ENCODE data around the gene ZDHHC5. TPM values are rescaled to one million over a fixed set of nuclear protein-coding genes. Genes with fewer than 3 reads are reported as not detected.

Gene ZDHHC5
- total RNA-seq, 1 donor from 2014 or later: 30.3 TPM

DNA sequence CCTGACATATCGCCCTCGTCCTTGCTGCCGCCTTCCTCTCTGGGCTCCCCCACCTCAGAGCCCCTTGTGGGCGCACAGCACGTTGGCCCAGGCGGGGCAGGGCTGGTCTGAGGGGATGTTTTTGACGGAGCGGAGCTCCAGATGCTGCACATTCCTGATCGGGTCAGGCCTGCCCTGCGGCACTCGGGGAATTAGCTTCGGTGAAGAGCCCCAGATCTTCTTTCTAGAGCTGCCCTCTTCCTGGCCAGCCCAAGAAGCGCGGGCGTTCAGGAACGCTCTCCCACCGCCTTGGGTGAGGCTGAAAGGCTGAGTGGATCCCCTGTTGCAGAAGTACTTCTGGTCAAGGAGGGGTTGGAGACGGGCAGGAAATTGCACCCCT is 30.3 kb upstream of the ZDHHC5 start:
- H3K36me3 ChIP-seq (ENCODE audit: control insufficient read depth, insufficient read depth, low read length): no peaks in the 10 kb centered on the region
- peak overlapping the region; percentile 77 for H3K4me3 ChIP-seq (ENCODE audit: low read depth, low read length)
- FAIRE-seq (no peak), DNase-seq (ENCODE audit: low read depth) (no peak)
- TF ChIP-seq, protein P1, sequence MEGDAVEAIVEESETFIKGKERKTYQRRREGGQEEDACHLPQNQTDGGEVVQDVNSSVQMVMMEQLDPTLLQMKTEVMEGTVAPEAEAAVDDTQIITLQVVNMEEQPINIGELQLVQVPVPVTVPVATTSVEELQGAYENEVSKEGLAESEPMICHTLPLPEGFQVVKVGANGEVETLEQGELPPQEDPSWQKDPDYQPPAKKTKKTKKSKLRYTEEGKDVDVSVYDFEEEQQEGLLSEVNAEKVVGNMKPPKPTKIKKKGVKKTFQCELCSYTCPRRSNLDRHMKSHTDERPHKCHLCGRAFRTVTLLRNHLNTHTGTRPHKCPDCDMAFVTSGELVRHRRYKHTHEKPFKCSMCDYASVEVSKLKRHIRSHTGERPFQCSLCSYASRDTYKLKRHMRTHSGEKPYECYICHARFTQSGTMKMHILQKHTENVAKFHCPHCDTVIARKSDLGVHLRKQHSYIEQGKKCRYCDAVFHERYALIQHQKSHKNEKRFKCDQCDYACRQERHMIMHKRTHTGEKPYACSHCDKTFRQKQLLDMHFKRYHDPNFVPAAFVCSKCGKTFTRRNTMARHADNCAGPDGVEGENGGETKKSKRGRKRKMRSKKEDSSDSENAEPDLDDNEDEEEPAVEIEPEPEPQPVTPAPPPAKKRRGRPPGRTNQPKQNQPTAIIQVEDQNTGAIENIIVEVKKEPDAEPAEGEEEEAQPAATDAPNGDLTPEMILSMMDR (IDR thresholded peaks at IDR 0.05; ENCODE audit: insufficient read depth, low read length, severe bottlenecking): no peak
- H3K27me3 ChIP-seq (ENCODE audit: control insufficient read depth, insufficient read depth, low read length): no peaks in the 10 kb centered on the region

DNA sequence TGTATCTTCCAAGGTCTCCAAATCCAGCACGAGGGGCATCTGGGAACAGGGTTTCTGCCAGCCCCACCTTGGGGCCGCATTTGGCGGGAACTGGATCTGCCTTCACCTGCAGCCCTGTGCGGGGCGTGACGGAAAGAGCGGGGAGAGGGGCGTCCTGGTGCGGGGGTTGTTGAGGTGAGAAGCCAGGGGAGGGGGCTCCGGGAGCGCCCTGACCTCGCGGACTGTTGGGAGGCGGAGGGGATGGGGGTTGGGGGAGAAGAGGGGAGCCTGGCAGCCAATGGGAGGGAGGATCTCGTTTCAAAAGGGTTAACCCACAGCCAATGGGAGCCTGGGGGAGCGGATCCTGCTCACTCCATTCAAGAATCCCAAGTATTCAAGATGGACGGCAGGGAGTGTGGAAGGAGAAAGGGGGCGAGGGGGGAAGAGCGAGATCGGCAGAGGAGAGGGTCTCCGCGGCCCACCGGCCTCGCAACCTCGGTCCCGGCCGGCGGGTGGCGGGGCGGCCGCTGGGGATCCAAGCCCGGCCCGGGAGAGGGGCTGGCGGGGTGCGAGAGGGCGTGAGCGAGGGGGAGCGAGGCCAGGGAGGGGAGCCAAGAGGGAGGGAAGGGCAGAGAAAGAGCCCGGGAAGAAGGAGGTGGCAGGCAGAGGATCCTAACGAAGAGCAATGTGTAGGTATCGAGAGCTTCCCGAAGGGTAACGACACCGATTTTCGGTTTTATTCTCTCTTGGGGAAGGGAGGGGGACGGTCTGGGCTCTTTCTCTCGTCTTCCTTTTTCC is 29.7 kb upstream of the ZDHHC5 start:
- DNase-seq (ENCODE audit: low read depth): peak; percentile 77
- Histone ChIP-seq H3K36me3 (ENCODE audit: control insufficient read depth, insufficient read depth, low read length) (no peaks in the 10 kb centered on the region), H3K27me3 (ENCODE audit: control insufficient read depth, insufficient read depth, low read length) (no peaks in the 10 kb centered on the region), H3K4me3 (ENCODE audit: low read depth, low read length) (peak overlapping the region; percentile 77)
- no peak for FAIRE-seq
- TF ChIP-seq, protein P1 (IDR thresholded peaks at IDR 0.05; ENCODE audit: insufficient read depth, low read length, severe bottlenecking): no peak

DNA sequence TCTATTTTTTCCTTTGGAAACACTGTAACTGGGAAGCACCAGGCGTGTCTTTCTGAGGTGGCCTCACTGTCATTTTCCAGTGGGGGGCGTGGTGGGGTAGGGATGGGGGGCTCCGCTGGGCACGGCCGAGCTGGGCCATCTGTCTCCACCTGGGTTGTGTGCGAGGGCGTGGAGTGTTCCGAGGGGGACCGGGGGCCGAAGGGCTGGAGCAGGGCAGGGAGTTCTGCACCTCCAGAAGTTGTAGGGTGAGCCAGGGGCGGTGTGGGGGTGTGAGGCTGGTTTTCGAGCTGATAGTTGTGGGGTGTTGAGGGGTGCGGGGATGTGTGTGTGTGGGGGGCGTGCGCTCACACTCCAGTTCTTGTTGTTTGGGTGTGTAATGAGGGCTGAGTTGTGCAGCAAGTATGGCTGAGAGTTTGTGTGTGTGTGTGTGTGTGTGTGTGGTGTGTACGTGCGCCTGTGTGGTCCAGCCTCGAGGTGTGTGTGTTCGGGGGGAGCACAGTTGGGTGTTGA is 29.0 kb upstream of the ZDHHC5 start:
- FAIRE-seq: no peak
- no peak for DNase-seq (ENCODE audit: low read depth)
- no peaks in the 10 kb centered on the region for H3K27me3 ChIP-seq (ENCODE audit: control insufficient read depth, insufficient read depth, low read length)
- TF ChIP-seq, protein P1 (IDR thresholded peaks at IDR 0.05; ENCODE audit: insufficient read depth, low read length, severe bottlenecking): no peak
- H3K36me3 ChIP-seq (ENCODE audit: control insufficient read depth, insufficient read depth, low read length): no peaks in the 10 kb centered on the region
- peak overlapping the region; percentile 77 for H3K4me3 ChIP-seq (ENCODE audit: low read depth, low read length)

DNA sequence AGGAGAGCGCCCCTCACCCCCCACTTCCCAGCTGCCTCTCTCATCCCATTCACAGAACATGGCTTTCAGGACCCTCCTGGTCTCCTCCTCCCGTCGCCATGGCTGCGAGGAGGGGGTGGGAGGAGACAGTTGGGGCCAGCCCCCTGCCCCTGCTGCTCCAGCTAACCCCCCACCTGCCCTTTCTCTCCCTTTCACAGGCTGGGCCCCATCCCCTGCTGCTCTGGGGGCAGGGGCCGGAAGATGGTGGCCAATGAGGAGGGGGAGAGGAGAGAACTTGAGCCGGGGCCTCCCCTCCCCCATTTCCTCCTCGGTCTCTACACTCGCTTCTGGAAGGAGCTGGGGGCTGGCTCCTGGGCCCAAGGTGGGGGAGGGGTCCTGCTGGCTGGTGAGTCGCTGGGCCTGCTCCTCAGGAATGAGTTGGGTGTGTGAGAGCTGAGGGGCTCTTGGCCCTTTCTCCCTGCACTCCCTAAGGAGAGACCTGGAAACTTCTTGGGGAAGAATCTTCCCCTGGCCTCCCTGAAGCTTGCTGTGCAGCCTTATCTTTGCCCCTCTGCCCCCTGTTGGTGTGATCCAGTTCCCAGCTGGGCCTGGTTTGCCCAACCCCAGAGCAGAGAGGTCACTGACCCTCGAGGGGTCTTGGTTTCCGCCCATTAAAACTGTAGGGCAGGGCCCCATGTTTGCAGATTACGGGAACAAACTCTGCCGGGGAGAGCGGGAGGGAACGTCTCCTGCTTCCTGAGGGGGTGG is 28.4 kb upstream of the ZDHHC5 start:
- no peak for FAIRE-seq
- H3K27me3 ChIP-seq (ENCODE audit: control insufficient read depth, insufficient read depth, low read length): no peaks in the 10 kb centered on the region
- H3K36me3 ChIP-seq (ENCODE audit: control insufficient read depth, insufficient read depth, low read length): no peaks in the 10 kb centered on the region
- TF ChIP-seq, protein P1 (IDR thresholded peaks at IDR 0.05; ENCODE audit: insufficient read depth, low read length, severe bottlenecking): no peak
- peak overlapping the region; percentile 77 for H3K4me3 ChIP-seq (ENCODE audit: low read depth, low read length)
- no peak for DNase-seq (ENCODE audit: low read depth)

DNA sequence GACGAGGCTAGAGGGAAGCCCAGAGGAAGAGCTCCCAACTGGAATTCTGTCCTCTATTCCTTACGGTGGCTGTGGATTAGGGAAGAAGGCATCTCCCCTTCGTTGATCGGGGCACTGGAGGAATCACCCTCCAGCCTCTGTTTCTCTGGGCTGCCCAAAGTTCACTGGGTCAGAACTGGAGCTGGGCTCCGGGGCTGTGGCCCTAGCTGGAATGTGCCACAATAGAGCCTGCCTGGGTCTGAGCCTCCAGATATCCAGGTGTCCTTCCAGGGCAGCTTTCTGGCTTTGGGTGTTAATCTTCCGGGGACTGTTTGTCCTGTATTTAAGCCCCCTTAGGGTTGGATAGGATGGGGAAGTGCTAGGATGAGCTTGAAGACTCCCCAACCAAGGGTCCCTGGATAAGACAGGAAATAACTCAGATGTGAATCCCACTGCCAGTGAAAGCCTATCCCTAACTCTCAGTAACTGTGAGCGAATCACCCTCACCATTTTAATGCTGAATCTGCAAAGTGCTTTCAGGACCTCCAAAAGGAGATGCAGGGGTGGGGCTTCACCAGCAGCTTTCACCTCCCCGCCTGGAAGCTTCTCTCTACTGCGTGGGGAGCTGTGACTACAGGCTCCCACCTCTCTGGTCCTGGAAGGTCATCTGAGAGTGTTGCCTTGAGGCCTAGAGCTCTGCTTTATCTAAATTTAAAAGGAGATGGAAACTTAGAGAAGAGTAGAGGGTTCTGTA is 27.7 kb upstream of the ZDHHC5 start:
- no peaks in the 10 kb centered on the region for H3K27me3 ChIP-seq (ENCODE audit: control insufficient read depth, insufficient read depth, low read length)
- DNase-seq (ENCODE audit: low read depth) (no peak), FAIRE-seq (no peak)
- no peak overlapping the region for H3K4me3 ChIP-seq (ENCODE audit: low read depth, low read length)
- H3K36me3 ChIP-seq (ENCODE audit: control insufficient read depth, insufficient read depth, low read length): no peaks in the 10 kb centered on the region
- TF ChIP-seq, protein P1 (IDR thresholded peaks at IDR 0.05; ENCODE audit: insufficient read depth, low read length, severe bottlenecking): no peak
